K562 (cell line): Measurements from ENCODE around the gene TMCO4. TPM values are rescaled to one million over a fixed set of nuclear protein-coding genes. Genes with fewer than 3 reads are reported as not detected.

Source experiments
- CREM ChIP-seq: IDR thresholded peaks from 2 replicates; pipeline ENCODE4 v1.6.1; 2014; ENCODE audit warnings: antibody characterized with exemption, low read depth
- RAD21 ChIP-seq, 2 experiments: fragments of 250-450 bp in 1 of 2; fragments of 450-650 bp in 1 of 2; sonication (Bioruptor Pico) in 1 of 2; formaldehyde crosslinking in 1 of 2; IDR thresholded peaks in 1 of 2; conservative IDR thresholded peaks in 1 of 2; 2 replicates each; pipeline versions ENCODE4 v1.4.0 to v1.8.0; 2020 to 2022; ENCODE audit warnings: mild to moderate bottlenecking in 2 of 2, moderate library complexity in 1 of 2
- SMC3 ChIP-seq: conservative IDR thresholded peaks from 2 replicates; pipeline ENCODE4 v1.6.1; 2011; ENCODE audit warnings: low read depth, low read length, improper control_type of control experiment; ENCODE audit not compliant: insufficient read depth
- TEAD1 ChIP-seq, 2 experiments: fragments of 450-650 bp in 1 of 2; sonication (generic) in 1 of 2; formaldehyde crosslinking; IDR thresholded peaks; 2 replicates each; pipeline versions ENCODE4 v1.4.0 to v1.8.0; 2020 to 2022; ENCODE audit warnings: mild to moderate bottlenecking in 2 of 2, missing genetic modification reagents in 1 of 2
- TEAD2 ChIP-seq: fragments of 450-650 bp; IDR thresholded peaks from 2 replicates; pipeline ENCODE4 v1.6.1; 2016; ENCODE audit warnings: missing genetic modification characterization, control low read depth, missing compliant biosample characterization
- TEAD4 ChIP-seq, 2 experiments: sonication (generic) in 1 of 2; formaldehyde crosslinking in 1 of 2; IDR thresholded peaks; 2 replicates each; pipeline versions ENCODE4 v1.6.1 to v1.8.0; 2012 to 2022; ENCODE audit warnings: borderline replicate concordance in 1 of 2, inconsistent platforms in 1 of 2, low read length in 1 of 2, mild to moderate bottlenecking in 1 of 2, missing genetic modification reagents in 1 of 2
- ZNF311 ChIP-seq: fragments of 250-450 bp; sonication (Bioruptor Pico); IDR thresholded peaks from 2 replicates; pipeline ENCODE4 v1.4.0; 2020; ENCODE audit warnings: mild to moderate bottlenecking, moderate library complexity
- polyA plus RNA-seq, 8 experiments: library from polyadenylated mRNA; depleted of rRNA in 4 of 8; stranded (reverse) in 5 of 8; unstranded in 3 of 8; fragments of >200 nt; fragmentation: Nextera tagmentation in 2 of 8; fragmentation: Illumina TruSeq in 1 of 8; extraction: Ambion mirVana in 2 of 8; extraction: Trizol in 1 of 8; gene quantifications; 2 replicates each; pipeline versions ENCODE4 v1.2.1 to v1.2.3, GENCODE V29; 2011 to 2014; ENCODE audit warnings: inconsistent platforms in 1 of 8, missing spikeins in 1 of 8
- total RNA-seq, 7 experiments: library from RNA; depleted of rRNA in 6 of 7; stranded (reverse); fragments of >200 nt in 6 of 7; fragmentation: Illumina TruSeq in 2 of 7; extraction: Trizol in 2 of 7; gene quantifications; 2 replicates each; pipeline versions ENCODE4 v1.2.1 to v1.2.3, GENCODE V29; 2011 to 2021; ENCODE audit warnings: low replicate concordance in 1 of 7
- TF ChIP-seq, protein P1 (sequence below), 3 experiments: IDR thresholded peaks in 2 of 3; conservative IDR thresholded peaks in 1 of 3; 2 replicates each; pipeline ENCODE4 v1.5.1; 2011 to 2012; ENCODE audit warnings: low read length in 3 of 3, mild to moderate bottlenecking in 3 of 3, control low read depth in 2 of 3, improper control_type of control experiment in 1 of 3, inconsistent platforms in 1 of 3, low read depth in 1 of 3, mixed read lengths in 1 of 3, moderate library complexity in 1 of 3; ENCODE audit not compliant: insufficient read depth in 2 of 3
- TF ChIP-seq, protein P2 (sequence below): sonication (generic); formaldehyde crosslinking; IDR thresholded peaks from 2 replicates; pipeline ENCODE4 v1.8.0; 2022; ENCODE audit warnings: missing genetic modification reagents, mild to moderate bottlenecking, moderate library complexity, borderline replicate concordance
- TF ChIP-seq, protein P3 (sequence below): IDR thresholded peaks from 2 replicates; pipeline ENCODE4 v1.6.1; 2011; ENCODE audit warnings: borderline replicate concordance, low read depth, mild to moderate bottlenecking, moderate library complexity, low read length; ENCODE audit not compliant: insufficient read depth, poor library complexity, severe bottlenecking

The TMCO4 gene
- total and polyA plus RNA-seq, 9 of the 15 experiments (the other 6 are each of a cell fraction or from before 2014, with no cell fraction given): 0.06 to 2.1 (median 1.2) TPM

DNA sequence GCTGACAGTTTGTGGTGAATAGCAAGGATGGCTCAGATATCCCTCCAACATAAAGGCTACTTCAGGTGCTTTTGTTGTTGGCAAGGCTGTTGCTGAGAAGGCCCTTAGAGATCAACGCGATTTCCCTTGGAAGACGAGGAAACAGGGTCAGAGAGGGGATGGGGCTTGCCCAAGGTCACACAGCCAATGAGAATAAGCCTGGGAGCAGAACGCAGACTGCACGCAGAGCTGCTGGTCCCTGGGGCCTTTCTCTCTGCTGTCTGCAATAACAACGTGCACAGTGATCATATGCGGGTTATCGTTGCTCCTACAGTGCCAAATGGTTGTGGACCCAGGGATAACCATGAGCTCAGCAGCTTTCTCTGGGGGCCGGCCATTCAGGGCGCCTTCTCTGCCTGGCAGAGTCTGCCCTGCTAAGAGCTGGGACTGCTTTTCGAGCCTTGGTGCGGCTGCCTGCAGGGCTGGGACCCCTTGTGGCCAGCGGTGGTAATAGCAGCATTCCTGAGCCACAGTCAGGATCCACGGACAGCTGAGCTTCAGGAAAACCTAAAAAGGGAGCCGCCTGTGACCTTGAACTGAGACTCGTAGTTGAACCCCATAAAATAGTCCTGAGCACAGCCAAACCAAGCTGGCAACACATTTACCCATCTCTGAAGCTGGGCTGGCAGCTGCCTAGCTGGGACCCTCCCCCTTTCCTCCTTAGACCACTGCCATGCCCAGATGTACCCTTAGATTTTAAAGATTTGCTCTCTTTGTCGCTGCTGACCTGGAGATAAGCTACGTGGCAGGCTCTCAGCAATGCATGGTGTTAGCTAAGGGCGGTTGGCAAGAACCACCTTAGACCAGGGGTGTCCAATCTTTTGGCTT lies 95.2 kb downstream of the TMCO4 start (continued):
- 0 out of 2 replicates have a peak, but pooled peaks have one; percentile 7 for TF ChIP-seq CREM
- TF ChIP-seq SMC3: peak; percentile 69
- TF ChIP-seq TEAD2: peak; percentile 60; the same call in 1 of the 2 replicates
- TF ChIP-seq, protein P1, sequence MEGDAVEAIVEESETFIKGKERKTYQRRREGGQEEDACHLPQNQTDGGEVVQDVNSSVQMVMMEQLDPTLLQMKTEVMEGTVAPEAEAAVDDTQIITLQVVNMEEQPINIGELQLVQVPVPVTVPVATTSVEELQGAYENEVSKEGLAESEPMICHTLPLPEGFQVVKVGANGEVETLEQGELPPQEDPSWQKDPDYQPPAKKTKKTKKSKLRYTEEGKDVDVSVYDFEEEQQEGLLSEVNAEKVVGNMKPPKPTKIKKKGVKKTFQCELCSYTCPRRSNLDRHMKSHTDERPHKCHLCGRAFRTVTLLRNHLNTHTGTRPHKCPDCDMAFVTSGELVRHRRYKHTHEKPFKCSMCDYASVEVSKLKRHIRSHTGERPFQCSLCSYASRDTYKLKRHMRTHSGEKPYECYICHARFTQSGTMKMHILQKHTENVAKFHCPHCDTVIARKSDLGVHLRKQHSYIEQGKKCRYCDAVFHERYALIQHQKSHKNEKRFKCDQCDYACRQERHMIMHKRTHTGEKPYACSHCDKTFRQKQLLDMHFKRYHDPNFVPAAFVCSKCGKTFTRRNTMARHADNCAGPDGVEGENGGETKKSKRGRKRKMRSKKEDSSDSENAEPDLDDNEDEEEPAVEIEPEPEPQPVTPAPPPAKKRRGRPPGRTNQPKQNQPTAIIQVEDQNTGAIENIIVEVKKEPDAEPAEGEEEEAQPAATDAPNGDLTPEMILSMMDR (IDR thresholded peaks at IDR 0.05 in 2 of 3, conservative IDR thresholded peaks at IDR 0.05 in 1 of 3; ENCODE audit: insufficient read depth in 2 of 3, low read depth in 1 of 3, low read length in 3 of 3): peak; percentile 89 to 96 (median 91)
- TF ChIP-seq, protein P2, sequence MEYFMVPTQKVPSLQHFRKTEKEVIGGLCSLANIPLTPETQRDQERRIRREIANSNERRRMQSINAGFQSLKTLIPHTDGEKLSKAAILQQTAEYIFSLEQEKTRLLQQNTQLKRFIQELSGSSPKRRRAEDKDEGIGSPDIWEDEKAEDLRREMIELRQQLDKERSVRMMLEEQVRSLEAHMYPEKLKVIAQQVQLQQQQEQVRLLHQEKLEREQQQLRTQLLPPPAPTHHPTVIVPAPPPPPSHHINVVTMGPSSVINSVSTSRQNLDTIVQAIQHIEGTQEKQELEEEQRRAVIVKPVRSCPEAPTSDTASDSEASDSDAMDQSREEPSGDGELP (CRISPR knock-in tag): peak; percentile 53; the same call in 1 of the 2 replicates
- TF ChIP-seq ZNF311 (CRISPR knock-in tag): no peak
- peak; percentile 35 to 82; a peak in 2 of 4 replicates for TF ChIP-seq TEAD1 (CRISPR knock-in tag; IDR thresholded peaks at IDR 0.05)
- TF ChIP-seq, protein P3, sequence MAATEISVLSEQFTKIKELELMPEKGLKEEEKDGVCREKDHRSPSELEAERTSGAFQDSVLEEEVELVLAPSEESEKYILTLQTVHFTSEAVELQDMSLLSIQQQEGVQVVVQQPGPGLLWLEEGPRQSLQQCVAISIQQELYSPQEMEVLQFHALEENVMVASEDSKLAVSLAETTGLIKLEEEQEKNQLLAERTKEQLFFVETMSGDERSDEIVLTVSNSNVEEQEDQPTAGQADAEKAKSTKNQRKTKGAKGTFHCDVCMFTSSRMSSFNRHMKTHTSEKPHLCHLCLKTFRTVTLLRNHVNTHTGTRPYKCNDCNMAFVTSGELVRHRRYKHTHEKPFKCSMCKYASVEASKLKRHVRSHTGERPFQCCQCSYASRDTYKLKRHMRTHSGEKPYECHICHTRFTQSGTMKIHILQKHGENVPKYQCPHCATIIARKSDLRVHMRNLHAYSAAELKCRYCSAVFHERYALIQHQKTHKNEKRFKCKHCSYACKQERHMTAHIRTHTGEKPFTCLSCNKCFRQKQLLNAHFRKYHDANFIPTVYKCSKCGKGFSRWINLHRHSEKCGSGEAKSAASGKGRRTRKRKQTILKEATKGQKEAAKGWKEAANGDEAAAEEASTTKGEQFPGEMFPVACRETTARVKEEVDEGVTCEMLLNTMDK: peak; percentile 39
- peak; percentile 71 for TF ChIP-seq TEAD4 (IDR thresholded peaks at IDR 0.05; ENCODE audit: low read length)
- no peak for TF ChIP-seq TEAD4 (CRISPR knock-in tag; IDR thresholded peaks at IDR 0.05; ENCODE audit: borderline replicate concordance)
- peak in 1 of 2 experiments; percentile 72; a peak in 2 of 4 replicates for TF ChIP-seq RAD21 (CRISPR knock-in tag; conservative IDR thresholded peaks at IDR 0.05 in 1 of 2, IDR thresholded peaks at IDR 0.05 in 1 of 2)
